Measurements from ENCODE around the gene CSTB. TPM values are rescaled to one million over a fixed set of nuclear protein-coding genes. Genes with fewer than 3 reads are reported as not detected.

The CSTB gene
- total RNA-seq, 1 experiment from 2014 or later, result 151 TPM

- Histone ChIP-seq H3K9ac (ENCODE audit: low read length) (no peak overlapping the region), H3K9me3 (ENCODE audit: low read length) (no peaks in the 10 kb centered on the region), H3F3A (ENCODE audit: low read length, unreplicated experiment) (no peaks in the 10 kb centered on the region), H3K4me3 (ENCODE audit: low read length) (no peak overlapping the region), H3K27me3 (ENCODE audit: low read length) (no peaks in the 10 kb centered on the region), H4K20me1 (ENCODE audit: low read length) (0 out of 2 replicates have a peak, but pooled peaks cover 6% of the 10 kb centered on the region), H3K36me3 (ENCODE audit: low read depth, low read length) (peaks cover 69% of the 10 kb centered on the region), H3K27ac (ENCODE audit: low read length) (no peak overlapping the region), H3K4me1 (ENCODE audit: insufficient read depth, low read length) (no peaks in the 10 kb centered on the region), H3K9me2 (replicated peaks; ENCODE audit: low read length) (no peaks in the 10 kb centered on the region), H3K79me2 (ENCODE audit: low read length) (peaks cover 2% of the 10 kb centered on the region; the same call in 1 of the 2 replicates), H3K4me2 (ENCODE audit: low read length) (no peak overlapping the region), H2AFZ (ENCODE audit: low read length) (no peak overlapping the region)
- CTCF ChIA-PET, result no interaction called here
- no TSS peak for BruUV-seq (replicated peaks)
- ATAC-seq, result no peak
- POLR2A ChIA-PET (ENCODE audit: unreplicated experiment), result no interaction called here
- DNase-seq, result no peak
- no peak for TF ChIP-seq CTCF (conservative IDR thresholded peaks at IDR 0.05; ENCODE audit: low read depth, low read length)
- TF ChIP-seq EZH2phosphoT487 (IDR thresholded peaks at IDR 0.05; ENCODE audit: borderline replicate concordance, low read length), result no peak
- TF ChIP-seq EZH2 (IDR thresholded peaks at IDR 0.05; ENCODE audit: low read length, unreplicated experiment), result no peak
- intact Hi-C loops (cut with micrococcal nuclease), result no loop called here
Measured at GRCh38 chr21:43801006-43801783, 25.1 kb upstream of the CSTB start.

- no peak overlapping the region for H3K27ac ChIP-seq (ENCODE audit: low read length)
- H3K9me3 ChIP-seq (ENCODE audit: low read length), result no peaks in the 10 kb centered on the region
- no peak overlapping the region for H3K4me3 ChIP-seq (ENCODE audit: low read length)
- H3K27me3 ChIP-seq (ENCODE audit: low read length), result no peaks in the 10 kb centered on the region
- no peak overlapping the region for H3K9ac ChIP-seq (ENCODE audit: low read length)
- ChIA-PET CTCF (no interaction called here), POLR2A (ENCODE audit: unreplicated experiment) (no interaction called here)
- H4K20me1 ChIP-seq (ENCODE audit: low read length), result 0 out of 2 replicates have a peak, but pooled peaks cover 7% of the 10 kb centered on the region
- H3K4me2 ChIP-seq (ENCODE audit: low read length), result no peak overlapping the region
- no TSS peak for BruUV-seq (replicated peaks)
- intact Hi-C loops (cut with micrococcal nuclease), result no loop called here
- no peaks in the 10 kb centered on the region for H3K4me1 ChIP-seq (ENCODE audit: insufficient read depth, low read length)
- H3F3A ChIP-seq (ENCODE audit: low read length, unreplicated experiment), result no peaks in the 10 kb centered on the region
- H3K36me3 ChIP-seq (ENCODE audit: low read depth, low read length), result peaks cover 74% of the 10 kb centered on the region
- ATAC-seq (no peak), DNase-seq (no peak)
- H3K9me2 ChIP-seq (replicated peaks; ENCODE audit: low read length), result no peaks in the 10 kb centered on the region
- TF ChIP-seq CTCF (conservative IDR thresholded peaks at IDR 0.05; ENCODE audit: low read depth, low read length) (no peak), EZH2 (IDR thresholded peaks at IDR 0.05; ENCODE audit: low read length, unreplicated experiment) (no peak), EZH2phosphoT487 (IDR thresholded peaks at IDR 0.05; ENCODE audit: borderline replicate concordance, low read length) (no peak)
- no peak overlapping the region for H2AFZ ChIP-seq (ENCODE audit: low read length)
- H3K79me2 ChIP-seq (ENCODE audit: low read length), result peaks cover 8% of the 10 kb centered on the region; the same call in 1 of the 2 replicates
Measured at GRCh38 chr21:43800566-43800965, 24.5 kb upstream of the CSTB start.

GRCh38 chr21:43800124-43800523, 24.0 kb upstream of the CSTB start:
- BruUV-seq (replicated peaks), result no TSS peak
- ChIA-PET POLR2A (ENCODE audit: unreplicated experiment) (no interaction called here), CTCF (no interaction called here)
- no peak for DNase-seq
- H3K27me3 ChIP-seq (ENCODE audit: low read length), result no peaks in the 10 kb centered on the region
- no peaks in the 10 kb centered on the region for H3K4me1 ChIP-seq (ENCODE audit: insufficient read depth, low read length)
- intact Hi-C loops (cut with micrococcal nuclease), result no loop called here
- H3K4me2 ChIP-seq (ENCODE audit: low read length), result no peak overlapping the region
- peaks cover 12% of the 10 kb centered on the region; the same call in 1 of the 2 replicates for H3K79me2 ChIP-seq (ENCODE audit: low read length)
- H3F3A ChIP-seq (ENCODE audit: low read length, unreplicated experiment), result no peaks in the 10 kb centered on the region
- H3K9me3 ChIP-seq (ENCODE audit: low read length), result no peaks in the 10 kb centered on the region
- no peak for ATAC-seq
- no peak overlapping the region for H3K27ac ChIP-seq (ENCODE audit: low read length)
- no peaks in the 10 kb centered on the region for H3K9me2 ChIP-seq (replicated peaks; ENCODE audit: low read length)
- H3K36me3 ChIP-seq (ENCODE audit: low read depth, low read length), result peaks cover 79% of the 10 kb centered on the region
- no peak overlapping the region for H3K4me3 ChIP-seq (ENCODE audit: low read length)
- H2AFZ ChIP-seq (ENCODE audit: low read length), result no peak overlapping the region
- TF ChIP-seq EZH2 (IDR thresholded peaks at IDR 0.05; ENCODE audit: low read length, unreplicated experiment), result no peak
- no peak for TF ChIP-seq EZH2phosphoT487 (IDR thresholded peaks at IDR 0.05; ENCODE audit: borderline replicate concordance, low read length)
- TF ChIP-seq CTCF (conservative IDR thresholded peaks at IDR 0.05; ENCODE audit: low read depth, low read length), result no peak
- peaks cover 11% of the 10 kb centered on the region; the same call in 1 of the 2 replicates for H4K20me1 ChIP-seq (ENCODE audit: low read length)
- no peak overlapping the region for H3K9ac ChIP-seq (ENCODE audit: low read length)
